Hepatic stellate cell (primary cell): ENCODE results near the gene TBP.
"Not testable (repeated sequence)": the region's sequence is repeated elsewhere in the genome, so short reads cannot be mapped to it uniquely, and the experiment has no call there.

Source experiments
- DNase-seq: peaks from one replicate; pipeline ENCODE4 v3.0.0; 2011; ENCODE audit warnings: low spot score

The TBP gene

GRCh38 chr6:170554013-170554795 is at the start of gene TBP:
Gene TBP (plus strand): TSS chr6:170554369. CDS start chr6:170557030, 2,661 bp downstream.
- peak; percentile 88 for DNase-seq

GRCh38 chr6:170504479-170504878 is 49.7 kb upstream of the TBP start:
- DNase-seq = no peak

GRCh38 chr6:170505306-170505705 is 48.9 kb upstream of the TBP start:
- no peak for DNase-seq

GRCh38 chr6:170506446-170506845 is 47.7 kb upstream of the TBP start:
- no peak for DNase-seq

- not testable (repeated sequence) for DNase-seq
Measured at GRCh38 chr6:170507728-170508127, 46.4 kb upstream of the TBP start.

GRCh38 chr6:170508275-170508674 is 45.9 kb upstream of the TBP start:
- not testable (repeated sequence) for DNase-seq

- DNase-seq = not testable (repeated sequence)
Measured at GRCh38 chr6:170508892-170509722, 45.1 kb upstream of the TBP start.

- no peak for DNase-seq
Measured at GRCh38 chr6:170509723-170510018, 44.5 kb upstream of the TBP start.

- no peak for DNase-seq
Measured at GRCh38 chr6:170510631-170511030, 43.5 kb upstream of the TBP start.

GRCh38 chr6:170512249-170512648 is 41.9 kb upstream of the TBP start:
- DNase-seq = no peak

- no peak for DNase-seq
Measured at GRCh38 chr6:170514908-170515307, 39.3 kb upstream of the TBP start.

GRCh38 chr6:170516783-170517616 is 37.2 kb upstream of the TBP start:
- DNase-seq = peak; percentile 35

- no peak for DNase-seq
Measured at GRCh38 chr6:170522565-170523183, 31.5 kb upstream of the TBP start.

GRCh38 chr6:170523256-170524171 is 30.7 kb upstream of the TBP start:
- DNase-seq = no peak

- no peak for DNase-seq
Measured at GRCh38 chr6:170524172-170524502, 30.0 kb upstream of the TBP start.

GRCh38 chr6:170525795-170526194 is 28.4 kb upstream of the TBP start:
- DNase-seq = no peak

- not testable (repeated sequence) for DNase-seq
Measured at GRCh38 chr6:170527995-170528394, 26.2 kb upstream of the TBP start.

GRCh38 chr6:170529839-170530469 is 24.2 kb upstream of the TBP start:
- peak; percentile 63 for DNase-seq

- DNase-seq = no peak
Measured at GRCh38 chr6:170532867-170533488, 21.2 kb upstream of the TBP start.

- DNase-seq = no peak
Measured at GRCh38 chr6:170533792-170534191, 20.4 kb upstream of the TBP start.
